NOMO-1 (cell line): ENCODE data around the gene NDUFAF3.

Experiments used
- DNase-seq, 2 experiments: peaks; one replicate each; lab custom pipeline; 2025; ENCODE audit not compliant: unreplicated experiment in 2 of 2; lab: John Stamatoyannopoulos, UW

The NDUFAF3 gene, protein sequence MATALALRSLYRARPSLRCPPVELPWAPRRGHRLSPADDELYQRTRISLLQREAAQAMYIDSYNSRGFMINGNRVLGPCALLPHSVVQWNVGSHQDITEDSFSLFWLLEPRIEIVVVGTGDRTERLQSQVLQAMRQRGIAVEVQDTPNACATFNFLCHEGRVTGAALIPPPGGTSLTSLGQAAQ

GRCh38 chr3:49021813-49022687, at the start of gene NDUFAF3:
Gene NDUFAF3 (plus strand): TSS chr3:49022121. CDS start chr3:49022145, 24 bp downstream.
- peak; percentile 85 to 87 for DNase-seq

GRCh38 chr3:48974076-48974864, 47.7 kb upstream of the NDUFAF3 start:
- DNase-seq = no peak

DNA sequence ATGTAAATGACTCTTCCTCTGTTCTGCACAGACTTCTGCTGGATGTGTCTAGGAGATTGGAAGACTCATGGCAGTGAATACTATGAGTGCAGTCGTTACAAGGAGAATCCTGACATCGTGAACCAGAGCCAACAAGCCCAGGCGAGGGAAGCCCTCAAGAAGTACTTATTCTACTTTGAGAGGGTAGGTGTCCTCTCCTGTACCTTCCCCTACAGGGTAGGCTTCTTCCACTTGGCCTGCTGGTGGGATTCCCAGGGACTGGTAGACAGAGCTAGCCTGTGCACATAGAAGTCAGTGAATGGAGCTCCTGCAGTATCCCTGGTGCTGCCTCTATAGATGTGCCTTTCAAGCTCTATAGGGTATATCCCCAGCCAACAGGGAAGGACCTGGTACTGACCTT, 42.5 kb upstream of the NDUFAF3 start:
- no peak for DNase-seq

DNA sequence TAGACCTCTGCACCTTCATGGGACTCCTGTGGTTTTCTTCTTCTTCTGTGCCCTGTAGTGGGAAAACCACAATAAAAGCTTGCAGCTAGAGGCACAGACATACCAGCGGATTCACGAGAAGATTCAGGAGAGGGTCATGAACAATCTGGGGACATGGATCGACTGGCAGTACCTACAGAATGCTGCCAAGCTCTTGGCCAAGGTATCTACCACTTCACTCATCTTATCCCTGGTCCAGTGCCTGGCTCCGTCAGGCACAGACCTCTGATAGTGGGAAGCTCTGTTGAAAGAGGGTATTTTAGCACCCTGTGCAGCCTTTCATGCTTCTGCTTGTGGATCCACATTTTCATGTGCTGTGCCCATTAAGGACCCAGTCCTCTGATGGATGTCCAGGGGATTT, 41.6 kb upstream of the NDUFAF3 start:
- no peak for DNase-seq

DNA sequence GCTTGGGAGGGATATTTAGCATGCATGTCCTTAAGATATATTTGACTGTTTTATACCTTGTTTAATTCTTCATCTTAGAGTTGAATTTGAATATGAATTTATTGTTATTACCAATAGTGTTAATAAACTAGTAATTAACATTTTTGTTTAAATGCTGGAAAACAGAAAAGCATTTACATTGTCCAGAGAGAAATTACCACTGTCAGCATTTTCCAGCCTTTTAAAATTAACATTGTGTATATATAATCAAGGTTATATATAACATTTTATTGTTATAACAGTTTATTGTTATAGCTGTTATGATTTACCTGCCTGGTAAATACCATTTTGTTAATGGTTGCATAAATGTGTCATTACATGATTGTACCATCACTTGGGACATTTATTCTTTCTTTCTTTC, 39.9 kb upstream of the NDUFAF3 start:
- no peak for DNase-seq

GRCh38 chr3:48982686-48983085, 39.2 kb upstream of the NDUFAF3 start:
- DNase-seq = no peak

DNA sequence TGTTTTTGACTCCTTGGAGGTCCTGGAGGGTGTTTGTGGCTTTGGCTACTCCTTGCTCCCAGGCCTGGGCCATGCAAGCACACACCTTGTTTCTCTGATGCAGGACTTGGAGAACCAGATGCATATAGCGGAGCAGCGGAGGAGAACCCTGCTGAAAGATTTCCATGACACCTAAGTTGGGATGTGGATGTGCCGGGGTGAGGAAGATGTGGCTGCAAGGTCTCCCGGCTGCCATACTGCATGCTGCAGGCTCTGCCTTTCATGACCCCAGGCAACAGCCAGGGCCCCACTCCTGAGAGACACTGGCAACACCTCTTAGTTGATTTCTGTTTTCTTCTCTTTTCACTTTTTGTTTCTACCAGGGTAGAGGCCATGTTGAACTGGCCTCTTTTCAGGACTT, 38.8 kb upstream of the NDUFAF3 start:
- no peak for DNase-seq

DNA sequence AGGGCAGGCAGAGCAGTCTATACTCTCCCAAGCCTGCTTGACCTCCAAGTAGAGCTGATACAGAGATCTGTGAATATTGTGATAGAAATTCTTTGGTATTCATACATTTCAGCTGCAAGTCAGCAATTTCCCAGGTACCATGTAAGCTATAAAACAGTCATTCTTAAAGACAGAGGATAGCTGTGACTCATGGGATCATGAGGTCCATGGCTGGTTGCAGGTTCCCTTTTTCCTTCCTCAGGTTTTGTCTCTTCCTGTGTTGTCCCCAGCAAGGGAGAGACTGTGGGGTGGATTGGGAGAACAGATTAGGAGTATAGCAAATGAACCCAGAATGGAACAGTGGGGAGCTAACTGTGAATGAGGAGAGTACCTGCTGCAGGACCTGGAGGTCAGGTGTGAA, 37.3 kb upstream of the NDUFAF3 start:
- no peak for DNase-seq

DNA sequence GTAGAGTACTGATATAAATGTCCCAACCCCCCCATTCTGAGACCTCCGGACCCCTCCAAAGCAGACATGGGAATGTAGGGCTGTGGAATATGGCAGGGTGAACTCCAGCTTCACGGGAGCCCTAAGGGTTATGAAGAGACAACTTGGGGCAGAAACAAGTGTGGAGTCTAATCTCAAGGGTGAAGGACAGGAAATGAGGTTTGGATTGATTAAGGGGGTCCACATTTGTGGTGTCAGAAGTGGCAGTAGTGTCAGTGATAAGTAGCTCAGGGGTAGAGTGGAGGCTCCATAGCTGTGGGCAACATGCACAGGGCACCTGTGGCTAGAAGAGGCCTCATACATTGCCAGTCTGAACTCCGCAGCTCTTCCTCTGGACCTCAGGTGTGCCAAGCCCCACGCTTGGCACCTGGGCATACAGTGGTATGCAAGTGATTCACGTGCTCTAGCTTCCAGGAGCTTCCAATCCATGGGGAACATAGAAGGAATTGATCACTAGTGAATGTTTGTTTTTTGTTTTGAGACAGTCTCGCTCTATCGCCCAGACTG, 36.0 kb upstream of the NDUFAF3 start:
- DNase-seq = no peak

- no peak for DNase-seq
These were observed 32.7 kb upstream of the NDUFAF3 start for GRCh38 chr3:48989126-48989795.

GRCh38 chr3:48989796-48990635, 31.9 kb upstream of the NDUFAF3 start, which contains the start of gene P4HTM:
Gene P4HTM (plus strand): TSS chr3:48990241. CDS start chr3:48990257, 16 bp downstream.
- DNase-seq = peak; percentile 71 to 86

DNA sequence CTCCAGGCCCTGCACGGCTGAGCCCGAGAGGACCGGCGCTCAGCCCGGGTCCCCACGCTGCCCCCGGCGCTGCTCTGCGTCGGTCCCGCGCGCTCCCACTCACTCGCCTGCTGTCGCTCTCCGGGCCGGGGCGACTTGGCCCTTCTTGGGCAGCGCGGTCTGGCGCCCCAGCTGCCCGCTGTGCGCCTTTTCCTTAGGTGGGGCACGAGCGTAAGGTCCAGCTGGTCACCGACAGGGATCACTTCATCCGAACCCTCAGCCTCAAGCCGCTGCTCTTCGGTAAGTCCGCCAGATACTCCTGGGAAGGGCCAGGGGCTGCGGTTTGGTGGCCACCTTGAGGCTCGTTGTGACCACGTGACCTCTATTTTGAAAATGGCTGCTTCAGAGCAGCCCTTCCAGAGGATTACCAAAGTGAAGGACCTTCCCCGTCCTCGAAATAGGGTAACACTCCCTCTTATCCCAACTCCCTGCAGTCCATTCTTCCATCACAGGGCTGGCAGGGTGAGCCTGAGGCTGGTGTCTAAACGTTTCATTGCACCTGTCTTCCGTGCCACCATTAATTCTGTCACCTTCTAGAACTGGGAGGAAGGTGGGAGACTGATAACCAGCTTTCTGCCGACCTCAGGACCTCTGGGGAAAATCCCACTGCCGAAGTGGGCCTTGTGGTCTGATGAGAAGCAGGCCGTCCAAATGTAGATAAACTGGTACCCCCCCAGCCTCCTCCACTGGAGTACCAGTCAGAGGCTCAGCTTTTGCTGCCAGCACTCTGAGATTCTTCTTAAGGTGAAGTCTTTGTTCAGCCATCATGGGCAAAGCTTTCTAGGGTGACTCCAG, 31.1 kb upstream of the NDUFAF3 start:
- DNase-seq = peak in 1 of 2 experiments; percentile 6

- DNase-seq = no peak
These were observed 29.9 kb upstream of the NDUFAF3 start for GRCh38 chr3:48991851-48992545.

- DNase-seq = no peak
These were observed 28.1 kb upstream of the NDUFAF3 start for GRCh38 chr3:48993834-48994233.

- DNase-seq = no peak
These were observed 25.3 kb upstream of the NDUFAF3 start for GRCh38 chr3:48996640-48997039.

DNA sequence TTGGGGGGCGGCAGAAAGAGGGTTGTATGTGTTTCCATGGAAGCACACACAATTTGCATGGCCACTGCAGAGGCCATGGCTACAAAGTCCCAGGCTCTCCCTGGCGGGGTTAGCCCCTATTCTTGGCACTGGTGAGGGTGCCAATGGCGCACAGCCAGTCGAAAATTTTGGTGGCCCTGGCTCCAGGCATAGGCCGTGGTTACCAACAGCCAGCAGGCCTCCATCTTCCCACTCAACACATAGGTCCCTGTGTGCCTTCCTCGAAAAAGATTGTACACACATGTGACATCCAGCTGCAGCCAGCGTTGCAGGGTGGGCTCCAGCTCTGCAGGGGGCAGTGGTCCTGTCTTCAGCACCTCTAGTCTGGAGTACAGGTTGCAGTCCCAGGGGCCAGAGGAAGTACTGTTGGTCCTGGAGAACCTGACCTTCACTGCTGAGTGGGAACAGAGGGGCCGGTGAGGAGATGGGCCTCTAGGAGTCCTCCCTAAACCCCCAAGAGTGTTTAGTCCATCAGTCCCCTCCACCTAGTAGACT, 24.8 kb upstream of the NDUFAF3 start:
- DNase-seq = no peak

GRCh38 chr3:48997714-48998637, 23.9 kb upstream of the NDUFAF3 start:
- DNase-seq = no peak
